Measurements from ENCODE around the gene GFRA4. TPM values are rescaled to one million over a fixed set of nuclear protein-coding genes. Genes with fewer than 3 reads are reported as not detected.
"Not testable (repeated sequence)": the region's sequence is repeated elsewhere in the genome, so short reads cannot be mapped to it uniquely, and the experiment has no call there.

GFRA4 gene
- total and polyA plus RNA-seq, 2 donors: not detected

GRCh38 chr20:3622406-3622805, 40.8 kb downstream of the GFRA4 start:
- Histone ChIP-seq H3K36me3 (ENCODE audit: insufficient read depth) (no peaks in the 10 kb centered on the region), H3K27ac (ENCODE audit: low read depth) (no peak overlapping the region), H3K4me1 (ENCODE audit: insufficient read depth) (no peaks in the 10 kb centered on the region), H3K4me3 (ENCODE audit: low read depth, low read length) (no peak overlapping the region)
- 79% methylated on average over 4 of the region's 4 CpGs for WGBS
- DNase-seq (ENCODE audit: extremely low spot score): no peak

GRCh38 chr20:3621111-3621510, 42.1 kb downstream of the GFRA4 start:
- 83% methylated on average over 8 of the region's 8 CpGs for WGBS

GRCh38 chr20:3616250-3616649, 46.9 kb downstream of the GFRA4 start:
- Histone ChIP-seq H3K4me3 (ENCODE audit: low read depth, low read length) (no peak overlapping the region), H3K36me3 (ENCODE audit: insufficient read depth) (no peaks in the 10 kb centered on the region), H3K27ac (ENCODE audit: low read depth) (no peak overlapping the region), H3K4me1 (ENCODE audit: insufficient read depth) (peaks cover 1% of the 10 kb centered on the region)
- no peak for DNase-seq (ENCODE audit: extremely low spot score)
- 52% methylated on average over 4 of the region's 4 CpGs for WGBS

More at GRCh38 chr20:3621111-3621510, 42.1 kb downstream of the GFRA4 start:
- no peaks in the 10 kb centered on the region for H3K36me3 ChIP-seq (ENCODE audit: insufficient read depth)
- H3K4me3 ChIP-seq (ENCODE audit: low read depth, low read length): no peak overlapping the region
- no peak for DNase-seq (ENCODE audit: extremely low spot score)
- peaks cover 1% of the 10 kb centered on the region for H3K4me1 ChIP-seq (ENCODE audit: insufficient read depth)
- H3K27ac ChIP-seq (ENCODE audit: low read depth): no peak overlapping the region

- not testable (repeated sequence) for DNase-seq (ENCODE audit: extremely low spot score); H3K4me1 ChIP-seq (ENCODE audit: insufficient read depth); H3K27ac ChIP-seq (ENCODE audit: low read depth); H3K36me3 ChIP-seq (ENCODE audit: insufficient read depth); H3K4me3 ChIP-seq (ENCODE audit: low read depth, low read length)
- 97% methylated on average over 13 of the region's 13 CpGs for WGBS
These were observed 47.9 kb downstream of the GFRA4 start for GRCh38 chr20:3615171-3615840.

- WGBS: 68% methylated on average over 5 of the region's 5 CpGs
These were observed 48.7 kb downstream of the GFRA4 start for GRCh38 chr20:3614466-3614865.

GRCh38 chr20:3613821-3614440, 49.3 kb downstream of the GFRA4 start:
- Histone ChIP-seq H3K27ac (ENCODE audit: low read depth) (no peak overlapping the region), H3K4me1 (ENCODE audit: insufficient read depth) (peaks cover 1% of the 10 kb centered on the region), H3K4me3 (ENCODE audit: low read depth, low read length) (no peak overlapping the region), H3K36me3 (ENCODE audit: insufficient read depth) (no peaks in the 10 kb centered on the region)
- DNase-seq (ENCODE audit: extremely low spot score): no peak
- 48% methylated on average over 9 of the region's 9 CpGs for WGBS

More at GRCh38 chr20:3614466-3614865, 48.7 kb downstream of the GFRA4 start:
- no peak for DNase-seq (ENCODE audit: extremely low spot score)
- Histone ChIP-seq H3K4me1 (ENCODE audit: insufficient read depth) (peaks cover 1% of the 10 kb centered on the region), H3K36me3 (ENCODE audit: insufficient read depth) (no peaks in the 10 kb centered on the region), H3K4me3 (ENCODE audit: low read depth, low read length) (no peak overlapping the region), H3K27ac (ENCODE audit: low read depth) (no peak overlapping the region)

GRCh38 chr20:3612795-3613572, 50.2 kb downstream of the GFRA4 start:
- no peak for DNase-seq (ENCODE audit: extremely low spot score)

GRCh38 chr20:3611901-3612300, 51.3 kb downstream of the GFRA4 start:
- 51% methylated on average over 1 of the region's 1 CpG for WGBS
- DNase-seq (ENCODE audit: extremely low spot score): no peak
- Histone ChIP-seq H3K4me1 (ENCODE audit: insufficient read depth) (peaks cover 1% of the 10 kb centered on the region), H3K4me3 (ENCODE audit: low read depth, low read length) (no peak overlapping the region), H3K27ac (ENCODE audit: low read depth) (no peak overlapping the region), H3K36me3 (ENCODE audit: insufficient read depth) (no peaks in the 10 kb centered on the region)

More at GRCh38 chr20:3612795-3613572, 50.2 kb downstream of the GFRA4 start:
- no peak overlapping the region for H3K27ac ChIP-seq (ENCODE audit: low read depth)
- WGBS: 83% methylated on average over 10 of the region's 10 CpGs
- no peak overlapping the region for H3K4me3 ChIP-seq (ENCODE audit: low read depth, low read length)
- H3K4me1 ChIP-seq (ENCODE audit: insufficient read depth): peaks cover 1% of the 10 kb centered on the region
- no peaks in the 10 kb centered on the region for H3K36me3 ChIP-seq (ENCODE audit: insufficient read depth)

Other genes with a start within 250 kb of the GFRA4 start
- gene ATRN, start 192.4 kb downstream of the GFRA4 start, total RNA-seq: 37.6 TPM
- 15.2 TPM for gene ATRN, start 192.4 kb downstream of the GFRA4 start, polyA plus RNA-seq
- gene ADAM33, start 18.6 kb upstream of the GFRA4 start, total RNA-seq: 88.2 TPM
- 111 TPM for gene ADAM33, start 18.6 kb upstream of the GFRA4 start, polyA plus RNA-seq
- 3.2 TPM for gene SIGLEC1, start 49.2 kb upstream of the GFRA4 start, total RNA-seq
- 7.6 TPM for gene SIGLEC1, start 49.2 kb upstream of the GFRA4 start, polyA plus RNA-seq
- 10.7 TPM for gene HSPA12B, start 69.3 kb upstream of the GFRA4 start, total RNA-seq
- 11.8 TPM for gene HSPA12B, start 69.3 kb upstream of the GFRA4 start, polyA plus RNA-seq
- gene ADISSP, start 104.4 kb upstream of the GFRA4 start, total RNA-seq: 10.0 TPM
- gene ADISSP, start 104.4 kb upstream of the GFRA4 start, polyA plus RNA-seq: 109 TPM
- gene SPEF1, start 118.0 kb upstream of the GFRA4 start, total RNA-seq: not detected
- 0.16 TPM for gene SPEF1, start 118.0 kb upstream of the GFRA4 start, polyA plus RNA-seq
- gene CENPB, start 123.3 kb upstream of the GFRA4 start, total RNA-seq: 36.9 TPM
- 104 TPM for gene CENPB, start 123.3 kb upstream of the GFRA4 start, polyA plus RNA-seq
- gene CDC25B, start 132.9 kb upstream of the GFRA4 start, total RNA-seq: 18.7 TPM
- 42.2 TPM for gene CDC25B, start 132.9 kb upstream of the GFRA4 start, polyA plus RNA-seq
- gene AP5S1, start 157.1 kb upstream of the GFRA4 start, total RNA-seq: 10.2 TPM
- gene AP5S1, start 157.1 kb upstream of the GFRA4 start, polyA plus RNA-seq: 9.2 TPM
- 13.8 TPM for gene MAVS, start 183.4 kb upstream of the GFRA4 start, total RNA-seq
- gene MAVS, start 183.4 kb upstream of the GFRA4 start, polyA plus RNA-seq: 21.5 TPM
- 53.4 TPM for gene PANK2, start 226.0 kb upstream of the GFRA4 start, total RNA-seq
- 22.1 TPM for gene PANK2, start 226.0 kb upstream of the GFRA4 start, polyA plus RNA-seq

All from urinary bladder (tissue), 4 donors.